Sigmoid colon (tissue), 4 donors: Measurements from ENCODE around the gene ECHS1.

Source experiments
- CTCF ChIP-seq, 4 experiments: fragments of 450-650 bp in 3 of 4; fragments of 200-600 bp in 1 of 4; IDR thresholded peaks; one replicate each; pipeline ENCODE4 v1.5.1; 2016 to 2019; ENCODE audit warnings: antibody characterized with exemption in 4 of 4, mild to moderate bottlenecking in 3 of 4, moderate library complexity in 2 of 4
- EP300 ChIP-seq, 4 donors: sonication (generic); formaldehyde crosslinking; IDR thresholded peaks; one replicate each; pipeline ENCODE4 v1.6.1; 2017; ENCODE audit warnings: antibody characterized with exemption in 4 of 4
- POLR2A ChIP-seq, 2 donors: fragments of 450-650 bp; IDR thresholded peaks; one replicate each; pipeline ENCODE4 v1.6.1; 2016; ENCODE audit warnings: antibody characterized with exemption in 2 of 2, mild to moderate bottlenecking in 2 of 2, moderate library complexity in 2 of 2
- POLR2AphosphoS5 ChIP-seq, 4 donors: sonication (generic); formaldehyde crosslinking; IDR thresholded peaks; one replicate each; pipeline ENCODE4 v1.6.1; 2017; ENCODE audit warnings: antibody characterized with exemption in 4 of 4

- TF ChIP-seq CTCF (IDR thresholded peaks at IDR 0.05) (no peak), EP300 (IDR thresholded peaks at IDR 0.05) (no peak), POLR2A (IDR thresholded peaks at IDR 0.05) (peak in 1 of 2 donors; percentile 29), POLR2AphosphoS5 (IDR thresholded peaks at IDR 0.05) (peak; percentile 34 to 73 (median 62))
Measured at GRCh38 chr10:133373174-133374090, at the start of gene ECHS1.
